Measurements from ENCODE around the gene FNIP2.

FNIP2 gene

GRCh38 chr4:158812543-158812942, 43.7 kb downstream of the FNIP2 start:
- no peak for DNase-seq
- H3K9me3 ChIP-seq: no peaks in the 10 kb centered on the region
- H3K36me3 ChIP-seq: no peaks in the 10 kb centered on the region
- peak overlapping the region; percentile 75 to 80 for H3K27ac ChIP-seq
- no peak overlapping the region for H3K4me3 ChIP-seq
- no peak for TF ChIP-seq CTCF (IDR thresholded peaks at IDR 0.05)
- intact Hi-C loops (cut with DNase I; ENCODE audit: low total_unique reads): no loop called here
- peaks cover 0 to 79% (median 36%) of the 10 kb centered on the region in 4 donors for H3K4me1 ChIP-seq
- no peaks in the 10 kb centered on the region for H3K27me3 ChIP-seq

DNA sequence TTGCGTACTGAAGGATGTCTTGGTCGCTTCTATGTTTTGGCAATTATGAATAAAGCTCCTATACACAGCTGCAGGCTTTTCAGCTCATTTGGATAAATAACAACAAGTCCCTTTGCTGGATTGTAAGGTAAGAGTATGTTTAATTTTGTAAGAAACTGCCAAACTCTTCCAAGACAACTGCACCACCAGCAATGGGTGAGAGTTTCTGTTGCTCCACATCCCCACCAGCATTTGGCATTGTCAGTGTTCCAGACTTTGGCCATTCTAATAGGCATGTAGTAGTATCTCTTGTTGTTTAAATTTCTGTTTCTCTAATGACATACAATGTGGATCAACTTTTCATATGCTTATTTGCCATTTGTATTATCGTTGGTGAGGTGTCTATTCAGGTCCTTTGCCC, 44.3 kb downstream of the FNIP2 start:
- no peaks in the 10 kb centered on the region for H3K27me3 ChIP-seq
- no peaks in the 10 kb centered on the region for H3K9me3 ChIP-seq
- DNase-seq: no peak
- TF ChIP-seq CTCF (IDR thresholded peaks at IDR 0.05): no peak
- H3K4me3 ChIP-seq: no peak overlapping the region
- intact Hi-C loops (cut with DNase I; ENCODE audit: low total_unique reads): no loop called here
- peaks cover 0 to 78% (median 39%) of the 10 kb centered on the region in 4 donors for H3K4me1 ChIP-seq
- no peak overlapping the region for H3K27ac ChIP-seq
- H3K36me3 ChIP-seq: no peaks in the 10 kb centered on the region

DNA sequence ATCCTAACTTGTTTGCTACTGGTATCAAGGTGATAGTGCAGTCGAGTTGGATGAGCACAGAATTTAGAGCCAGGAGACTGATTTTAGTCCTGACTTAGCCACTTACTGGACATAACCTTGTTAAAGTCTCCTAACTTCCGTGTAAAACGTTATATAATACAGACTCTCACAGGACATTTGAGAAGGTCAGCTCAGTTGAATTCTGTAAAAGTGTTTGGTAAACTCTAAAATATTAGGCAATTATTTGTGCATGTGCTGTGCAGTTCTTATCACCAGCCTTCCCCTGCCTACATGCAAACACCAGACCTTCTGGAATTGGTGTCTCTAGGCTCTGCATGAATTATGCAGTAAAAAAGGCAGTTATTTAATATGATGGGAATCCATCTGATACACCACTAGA, 45.4 kb downstream of the FNIP2 start:
- Histone ChIP-seq H3K9me3 (no peaks in the 10 kb centered on the region), H3K4me1 (peaks cover 0 to 78% (median 39%) of the 10 kb centered on the region in 4 donors), H3K27me3 (no peaks in the 10 kb centered on the region), H3K4me3 (no peak overlapping the region), H3K36me3 (no peaks in the 10 kb centered on the region), H3K27ac (no peak overlapping the region)
- DNase-seq: no peak
- intact Hi-C loops (cut with DNase I; ENCODE audit: low total_unique reads): no loop called here
- no peak for TF ChIP-seq CTCF (IDR thresholded peaks at IDR 0.05)

DNA sequence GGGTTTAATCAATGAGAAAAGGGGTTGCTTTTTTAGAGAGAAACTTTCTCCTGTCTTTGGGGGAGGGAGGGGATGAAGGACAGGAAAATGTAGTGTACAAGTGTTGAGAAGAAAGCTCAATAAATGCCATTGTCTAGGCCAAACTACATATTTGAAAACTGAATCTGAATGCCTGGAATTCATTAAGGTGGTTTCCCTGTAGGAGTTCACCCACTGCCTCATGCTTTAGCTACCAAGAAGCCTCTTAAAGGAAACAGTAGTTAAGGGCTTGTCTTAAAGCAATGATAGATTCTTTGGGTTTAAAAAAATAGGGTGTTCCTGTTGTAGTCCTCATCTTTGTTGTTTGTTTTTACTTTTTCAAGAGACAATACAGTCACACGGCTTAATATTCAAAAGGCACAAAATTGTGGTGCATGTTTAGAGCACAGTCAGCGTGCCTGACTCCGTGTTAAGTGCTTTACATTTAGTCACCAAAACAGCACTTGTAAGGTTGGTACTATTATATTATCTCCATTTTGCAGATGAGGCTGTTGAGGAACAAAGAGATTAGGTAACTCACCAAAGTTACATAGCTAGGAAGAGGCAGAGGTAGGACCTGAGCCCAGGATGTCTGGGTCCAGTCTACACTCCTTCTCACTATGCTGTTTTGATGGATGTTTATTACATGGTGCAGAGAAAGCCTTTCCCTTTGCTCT, 46.0 kb downstream of the FNIP2 start:
- intact Hi-C loops (cut with DNase I; ENCODE audit: low total_unique reads): no loop called here
- H3K27ac ChIP-seq: no peak overlapping the region
- DNase-seq: no peak
- H3K36me3 ChIP-seq: no peaks in the 10 kb centered on the region
- TF ChIP-seq CTCF (IDR thresholded peaks at IDR 0.05): no peak
- no peaks in the 10 kb centered on the region for H3K9me3 ChIP-seq
- peaks cover 0 to 78% (median 39%) of the 10 kb centered on the region in 4 donors for H3K4me1 ChIP-seq
- no peak overlapping the region for H3K4me3 ChIP-seq
- H3K27me3 ChIP-seq: no peaks in the 10 kb centered on the region

- Histone ChIP-seq H3K27me3 (no peaks in the 10 kb centered on the region), H3K36me3 (no peaks in the 10 kb centered on the region), H3K4me3 (no peak overlapping the region), H3K27ac (no peak overlapping the region), H3K9me3 (no peaks in the 10 kb centered on the region), H3K4me1 (peaks cover 0 to 78% (median 42%) of the 10 kb centered on the region in 4 donors)
- TF ChIP-seq CTCF (IDR thresholded peaks at IDR 0.05): no peak
- DNase-seq: no peak
- intact Hi-C loops (cut with DNase I; ENCODE audit: low total_unique reads): no loop called here
Observed at GRCh38 chr4:158816955-158817354, 48.1 kb downstream of the FNIP2 start.

Data from tibial artery (tissue), 4 donors.